Measurements from ENCODE around the gene LRP4.

Gene LRP4

DNA sequence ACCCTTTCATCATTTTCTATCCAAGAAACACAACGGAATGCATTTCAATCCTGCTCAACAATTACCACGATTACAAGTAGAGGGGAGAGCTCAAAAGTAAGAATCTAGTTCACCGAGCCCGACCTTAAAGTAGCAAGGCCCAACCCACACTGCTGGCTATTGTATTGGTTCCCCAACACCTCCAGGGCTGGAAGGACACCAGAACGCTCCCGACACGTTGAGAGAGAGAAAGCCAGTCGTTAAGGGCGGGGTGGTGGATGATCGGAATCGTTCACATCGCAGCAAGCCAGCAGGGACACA, 73.0 kb downstream of the LRP4 start:
- no peak for DNase-seq

GRCh38 chr11:46840116-46840515, 78.2 kb downstream of the LRP4 start:
- no peak for DNase-seq

GRCh38 chr11:46838501-46838900, 79.8 kb downstream of the LRP4 start:
- no peak for DNase-seq

DNA sequence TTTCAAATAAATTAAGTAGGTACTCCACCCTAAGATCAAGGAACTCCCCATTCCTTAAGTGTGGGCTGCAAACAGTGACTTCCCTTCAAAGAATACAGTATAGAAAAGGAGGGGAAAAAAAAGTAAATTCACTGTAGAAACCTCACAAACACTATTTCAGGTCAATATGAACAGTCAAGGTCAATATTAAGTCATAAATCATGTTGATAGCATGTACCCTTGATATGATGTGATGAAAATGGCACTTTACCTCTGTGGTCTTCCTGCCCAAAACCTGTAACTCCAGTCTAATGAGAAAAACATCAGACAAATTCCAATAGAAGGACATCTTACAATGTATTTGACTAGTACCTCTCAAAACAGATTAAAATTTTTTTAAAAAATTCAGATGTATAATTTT, 80.5 kb downstream of the LRP4 start:
- DNase-seq, result no peak

- no peak for DNase-seq
These were observed 81.5 kb downstream of the LRP4 start for GRCh38 chr11:46836870-46837269.

- DNase-seq, result no peak
These were observed 81.9 kb downstream of the LRP4 start for GRCh38 chr11:46836431-46836830.

DNA sequence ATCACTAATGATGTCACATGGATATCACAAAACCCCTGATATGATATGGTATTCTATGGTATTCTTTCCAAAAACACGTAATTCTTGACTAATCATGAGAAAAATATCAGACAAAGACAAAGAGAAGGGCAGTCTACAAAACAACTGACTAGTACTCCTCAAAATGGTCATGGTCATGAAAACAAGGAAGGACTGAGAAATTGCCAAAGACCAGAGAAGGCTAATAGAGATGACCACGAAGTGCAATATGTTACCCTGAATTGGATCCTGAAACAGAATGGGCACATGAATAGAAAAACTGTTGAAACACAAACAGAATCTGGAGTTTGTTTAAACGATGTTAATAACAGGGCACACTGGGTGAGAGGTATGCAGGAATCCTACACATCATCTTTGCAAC, 82.5 kb downstream of the LRP4 start:
- DNase-seq, result no peak

DNA sequence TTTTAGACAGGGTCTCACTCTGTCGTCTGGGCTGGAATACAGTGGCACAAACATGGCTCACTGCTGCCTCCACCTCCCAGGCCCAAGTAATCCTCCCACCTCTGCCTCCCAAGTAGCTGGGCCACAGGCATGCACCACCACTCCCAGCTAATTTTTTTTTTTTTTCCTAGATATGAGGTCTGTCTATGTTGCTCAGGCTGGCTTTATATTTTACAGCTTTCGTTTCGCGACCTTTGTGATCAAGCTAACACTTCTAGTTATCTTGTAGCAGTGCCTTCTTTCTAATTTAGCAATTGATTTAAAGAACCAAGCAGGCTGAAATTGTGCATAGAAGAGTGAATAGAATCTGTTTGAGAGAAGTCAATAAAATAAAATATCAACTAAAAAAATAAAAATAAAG, 83.5 kb downstream of the LRP4 start:
- no peak for DNase-seq

GRCh38 chr11:46832511-46833214, 85.7 kb downstream of the LRP4 start:
- no peak for DNase-seq

- no peak for DNase-seq
These were observed 90.4 kb downstream of the LRP4 start for GRCh38 chr11:46827995-46828394.

GRCh38 chr11:46826310-46827044, 91.9 kb downstream of the LRP4 start:
- peak; percentile 83 for DNase-seq

DNA sequence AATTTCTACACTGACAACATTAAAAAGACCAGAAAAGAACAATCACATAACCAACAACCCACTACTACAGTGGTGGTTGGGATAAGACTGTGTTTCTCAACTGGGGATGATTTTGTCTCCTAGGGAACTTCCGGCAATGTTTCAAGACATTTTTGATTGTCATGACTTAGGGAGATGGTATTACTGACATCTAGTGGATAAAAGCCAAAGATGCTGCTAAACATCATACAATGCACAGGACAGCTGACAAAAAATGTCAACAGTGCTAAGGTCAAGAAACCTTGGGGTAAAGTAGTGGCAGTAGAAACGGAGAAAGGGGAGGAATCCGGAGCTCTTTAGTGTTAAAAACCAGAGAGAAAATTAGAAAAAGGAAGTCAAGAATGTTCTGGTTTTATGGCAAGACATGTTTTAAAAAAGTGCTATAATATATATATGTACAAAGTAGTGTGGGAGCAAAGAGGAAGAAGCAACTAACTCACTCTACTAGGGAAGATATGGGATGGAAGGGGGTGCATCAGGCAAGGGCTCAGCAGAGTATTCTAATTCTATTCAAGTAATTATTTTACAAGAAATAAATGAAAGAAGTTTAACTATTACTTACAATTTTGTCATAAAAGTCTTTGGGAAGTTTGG, 109.4 kb downstream of the LRP4 start:
- DNase-seq, result no peak

Measured in stimulated activated CD4-positive, alpha-beta T cell treated with anti-CD3 and anti-CD28 coated beads, Interleukin-15, amount 100 ng/mL, for 24 hours (primary cell).